Sigmoid colon (tissue), 7 donors: Measurements from ENCODE around the gene STK39. TPM values are rescaled to one million over a fixed set of nuclear protein-coding genes. Genes with fewer than 3 reads are reported as not detected.
"Not testable (repeated sequence)": the region's sequence is repeated elsewhere in the genome, so short reads cannot be mapped to it uniquely, and the experiment has no call there.

Experiments used
- DNase-seq: peaks from one replicate; pipeline ENCODE4 v3.0.0-alpha.2; 2019
- H3K27ac ChIP-seq, 4 donors: fragments of 200-600 bp; sonication (generic); one replicate each; pipeline ENCODE4 v1.5.1; 2016 to 2019; ENCODE audit warnings: mild to moderate bottlenecking in 1 of 4
- H3K27me3 ChIP-seq, 3 donors: fragments of 200-600 bp; sonication (generic); one replicate each; pipeline ENCODE4 v1.5.1; 2019; ENCODE audit warnings: mild to moderate bottlenecking in 1 of 3
- H3K36me3 ChIP-seq, 4 donors: fragments of 200-600 bp; sonication (generic); one replicate each; pipeline ENCODE4 v1.5.1; 2016 to 2019
- H3K4me1 ChIP-seq, 4 donors: fragments of 200-600 bp; sonication (generic); one replicate each; pipeline ENCODE4 v1.5.1; 2017 to 2019
- H3K4me3 ChIP-seq, 4 donors: fragments of 200-600 bp; sonication (generic); one replicate each; pipeline ENCODE4 v1.5.1; 2017 to 2019; ENCODE audit warnings: mild to moderate bottlenecking in 2 of 4, moderate library complexity in 1 of 4
- H3K9me3 ChIP-seq, 4 donors: fragments of 200-600 bp in 3 of 4; sonication (generic) in 3 of 4; one replicate each; pipeline versions ENCODE4 v1.5.1 to v1.6.1; 2013 to 2019
- CTCF ChIP-seq, 4 experiments: fragments of 450-650 bp in 3 of 4; fragments of 200-600 bp in 1 of 4; IDR thresholded peaks; one replicate each; pipeline ENCODE4 v1.5.1; 2016 to 2019; ENCODE audit warnings: antibody characterized with exemption in 4 of 4, mild to moderate bottlenecking in 3 of 4, moderate library complexity in 2 of 4
- EP300 ChIP-seq, 4 donors: sonication (generic); formaldehyde crosslinking; IDR thresholded peaks; one replicate each; pipeline ENCODE4 v1.6.1; 2017; ENCODE audit warnings: antibody characterized with exemption in 4 of 4
- POLR2A ChIP-seq, 2 donors: fragments of 450-650 bp; IDR thresholded peaks; one replicate each; pipeline ENCODE4 v1.6.1; 2016; ENCODE audit warnings: antibody characterized with exemption in 2 of 2, mild to moderate bottlenecking in 2 of 2, moderate library complexity in 2 of 2
- POLR2AphosphoS5 ChIP-seq, 4 donors: sonication (generic); formaldehyde crosslinking; IDR thresholded peaks; one replicate each; pipeline ENCODE4 v1.6.1; 2017; ENCODE audit warnings: antibody characterized with exemption in 4 of 4
- WGBS, 2 donors: extraction: QIAGEN DNeasy Blood & Tissue Kit; methylation state at CpG; one replicate each; pipeline ENCODE4 v1.1.7; 2013; 5-methylcytosine and 5-hydroxymethylcytosine counted together
- intact Hi-C: fragments of 100-400 bp; cut with DNase I; formaldehyde crosslinking; loops from one replicate; pipeline ENCODE4 v1.15.1; 2023
- polyA plus RNA-seq, 3 donors: library from polyadenylated mRNA; stranded (reverse); fragments of 200-250 nt; gene quantifications; one replicate each; pipeline ENCODE4 v1.2.3, GENCODE V29; 2013
- total RNA-seq, 4 donors: library from RNA; depleted of rRNA; stranded (reverse); fragments of >200 nt; gene quantifications; one replicate each; pipeline ENCODE4 v1.1.0, GENCODE V29; 2016
- donor health status: healthy with polysubstance abuse.
- donor health status: Bipolar disorder and iron deficiency.
- donor health status: healthy.

STK39 gene
- total and polyA plus RNA-seq, 7 donors, result 13.4 to 44.9 (median 24.1) TPM

- WGBS, 2 donors, result 96 to 98% methylated on average over 2 of the region's 2 CpGs
- no peak for DNase-seq
- Histone ChIP-seq H3K27me3 (no peaks in the 10 kb centered on the region), H3K4me3 (no peak overlapping the region), H3K27ac (no peak overlapping the region), H3K9me3 (no peaks in the 10 kb centered on the region), H3K4me1 (peaks cover 0 to 8% (median 0%) of the 10 kb centered on the region in 4 donors), H3K36me3 (no peaks in the 10 kb centered on the region)
- TF ChIP-seq EP300 (IDR thresholded peaks at IDR 0.05) (no peak), CTCF (IDR thresholded peaks at IDR 0.05) (no peak), POLR2A (IDR thresholded peaks at IDR 0.05) (no peak), POLR2AphosphoS5 (IDR thresholded peaks at IDR 0.05) (no peak)
- intact Hi-C loops, result no loop called here
These were observed 197.8 kb downstream of the STK39 start for GRCh38 chr2:168049609-168050008.

- no peak for DNase-seq
These were observed 200.2 kb downstream of the STK39 start for GRCh38 chr2:168047091-168047690.

GRCh38 chr2:168044579-168044978, 202.8 kb downstream of the STK39 start:
- no peak overlapping the region for H3K27ac ChIP-seq
- H3K4me3 ChIP-seq, result no peak overlapping the region
- no peaks in the 10 kb centered on the region for H3K27me3 ChIP-seq
- no peak for DNase-seq
- H3K36me3 ChIP-seq, result no peaks in the 10 kb centered on the region
- H3K4me1 ChIP-seq, result peaks cover 0 to 8% (median 0%) of the 10 kb centered on the region in 4 donors
- intact Hi-C loops, result no loop called here
- TF ChIP-seq POLR2A (IDR thresholded peaks at IDR 0.05) (no peak), POLR2AphosphoS5 (IDR thresholded peaks at IDR 0.05) (no peak), CTCF (IDR thresholded peaks at IDR 0.05) (no peak), EP300 (IDR thresholded peaks at IDR 0.05) (no peak)
- WGBS, 2 donors, result 93% methylated on average over 1 of the region's 1 CpG
- H3K9me3 ChIP-seq, result no peaks in the 10 kb centered on the region

More at GRCh38 chr2:168047091-168047690, 200.2 kb downstream of the STK39 start:
- Histone ChIP-seq H3K27ac (no peak overlapping the region), H3K4me1 (peaks cover 0 to 8% (median 0%) of the 10 kb centered on the region in 4 donors), H3K36me3 (no peaks in the 10 kb centered on the region), H3K27me3 (no peaks in the 10 kb centered on the region), H3K4me3 (no peak overlapping the region), H3K9me3 (no peaks in the 10 kb centered on the region)
- WGBS, 2 donors, result 79 to 90% methylated on average over 3 of the region's 3 CpGs
- TF ChIP-seq POLR2A (IDR thresholded peaks at IDR 0.05) (no peak), EP300 (IDR thresholded peaks at IDR 0.05) (no peak), CTCF (IDR thresholded peaks at IDR 0.05) (no peak), POLR2AphosphoS5 (IDR thresholded peaks at IDR 0.05) (no peak)
- intact Hi-C loops, result no loop called here

- no peaks in the 10 kb centered on the region for H3K27me3 ChIP-seq
- intact Hi-C loops, result no loop called here
- peaks cover 0 to 8% (median 0%) of the 10 kb centered on the region in 4 donors for H3K4me1 ChIP-seq
- H3K27ac ChIP-seq, result no peak overlapping the region
- H3K36me3 ChIP-seq, result no peaks in the 10 kb centered on the region
- no peaks in the 10 kb centered on the region for H3K9me3 ChIP-seq
- TF ChIP-seq CTCF (IDR thresholded peaks at IDR 0.05) (no peak), POLR2A (IDR thresholded peaks at IDR 0.05) (no peak), EP300 (IDR thresholded peaks at IDR 0.05) (no peak), POLR2AphosphoS5 (IDR thresholded peaks at IDR 0.05) (no peak)
- 71 to 88% methylated on average over 2 of the region's 2 CpGs for WGBS, 2 donors
- DNase-seq, result no peak
- no peak overlapping the region for H3K4me3 ChIP-seq
These were observed 203.2 kb downstream of the STK39 start for GRCh38 chr2:168044176-168044575.

GRCh38 chr2:168042127-168042824, 205.1 kb downstream of the STK39 start:
- DNase-seq, H3K36me3 ChIP-seq, H3K27me3 ChIP-seq, H3K27ac ChIP-seq, H3K4me1 ChIP-seq, H3K4me3 ChIP-seq, intact Hi-C loops, H3K9me3 ChIP-seq: not testable (repeated sequence)
- 74 to 89% methylated on average over 5 of the region's 5 CpGs for WGBS, 2 donors
